Gastroesophageal sphincter (tissue), 3 donors: ENCODE results near the gene FARS2.

ENCODE experiments used
- EP300 ChIP-seq: sonication (generic); formaldehyde crosslinking; IDR thresholded peaks from one replicate; pipeline ENCODE4 v1.6.1; 2017; ENCODE audit warnings: antibody characterized with exemption, mild to moderate bottlenecking
- POLR2A ChIP-seq, 2 donors: fragments of 450-650 bp; IDR thresholded peaks; one replicate each; pipeline ENCODE4 v1.6.1; 2017; ENCODE audit warnings: antibody characterized with exemption in 2 of 2, mild to moderate bottlenecking in 2 of 2, moderate library complexity in 1 of 2
- POLR2AphosphoS5 ChIP-seq: sonication (generic); formaldehyde crosslinking; IDR thresholded peaks from one replicate; pipeline ENCODE4 v1.6.1; 2017; ENCODE audit warnings: antibody characterized with exemption
- TF ChIP-seq, protein P1 (sequence below), 4 experiments: fragments of 200-600 bp in 2 of 4; fragments of 450-650 bp in 2 of 4; sonication (generic) in 1 of 4; IDR thresholded peaks; one replicate each; pipeline ENCODE4 v1.5.1; 2017 to 2019; ENCODE audit warnings: antibody characterized with exemption in 4 of 4, mild to moderate bottlenecking in 2 of 4, moderate library complexity in 2 of 4

DNA sequence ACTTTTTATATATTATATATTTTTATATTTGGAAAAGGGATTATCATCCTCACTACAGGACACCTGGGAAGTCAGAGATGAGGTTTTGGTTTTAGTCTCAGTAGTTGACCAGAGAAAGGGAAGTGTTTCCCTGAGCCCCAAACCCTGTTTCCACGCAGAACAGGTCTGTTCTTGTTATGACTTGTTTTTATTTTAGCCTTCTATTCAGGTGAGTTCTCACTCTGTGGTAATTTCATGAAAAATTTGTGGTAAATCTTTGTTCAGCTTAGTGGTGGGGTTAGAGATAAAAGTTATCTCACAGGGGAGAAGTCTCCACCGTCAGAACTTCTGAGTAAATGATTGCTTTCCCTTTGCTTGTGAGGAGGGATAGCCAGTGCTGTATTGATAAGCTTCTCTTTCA is 224.9 kb downstream of the FARS2 start:
- TF ChIP-seq POLR2A (IDR thresholded peaks at IDR 0.05), result no peak
- TF ChIP-seq, protein P1, sequence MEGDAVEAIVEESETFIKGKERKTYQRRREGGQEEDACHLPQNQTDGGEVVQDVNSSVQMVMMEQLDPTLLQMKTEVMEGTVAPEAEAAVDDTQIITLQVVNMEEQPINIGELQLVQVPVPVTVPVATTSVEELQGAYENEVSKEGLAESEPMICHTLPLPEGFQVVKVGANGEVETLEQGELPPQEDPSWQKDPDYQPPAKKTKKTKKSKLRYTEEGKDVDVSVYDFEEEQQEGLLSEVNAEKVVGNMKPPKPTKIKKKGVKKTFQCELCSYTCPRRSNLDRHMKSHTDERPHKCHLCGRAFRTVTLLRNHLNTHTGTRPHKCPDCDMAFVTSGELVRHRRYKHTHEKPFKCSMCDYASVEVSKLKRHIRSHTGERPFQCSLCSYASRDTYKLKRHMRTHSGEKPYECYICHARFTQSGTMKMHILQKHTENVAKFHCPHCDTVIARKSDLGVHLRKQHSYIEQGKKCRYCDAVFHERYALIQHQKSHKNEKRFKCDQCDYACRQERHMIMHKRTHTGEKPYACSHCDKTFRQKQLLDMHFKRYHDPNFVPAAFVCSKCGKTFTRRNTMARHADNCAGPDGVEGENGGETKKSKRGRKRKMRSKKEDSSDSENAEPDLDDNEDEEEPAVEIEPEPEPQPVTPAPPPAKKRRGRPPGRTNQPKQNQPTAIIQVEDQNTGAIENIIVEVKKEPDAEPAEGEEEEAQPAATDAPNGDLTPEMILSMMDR (IDR thresholded peaks at IDR 0.05), result no peak
- no peak for TF ChIP-seq EP300
- no peak for TF ChIP-seq POLR2AphosphoS5
